GM12864 (cell line): ENCODE measurements around the gene BUD31.
A peak's percentile ranks its signal among the peaks of the same experiment; 100 is the strongest.
"Not testable (repeated sequence)": the region's sequence is repeated elsewhere in the genome, so short reads cannot be mapped to it uniquely, and the experiment has no call there.

ENCODE experiments used
- DNase-seq: peaks from one replicate; pipeline ENCODE4 v3.0.0-alpha.2; 2011; ENCODE audit warnings: low read depth
- H3K4me3 ChIP-seq: 2 replicates; pipeline ENCODE4 v1.5.1; 2011; ENCODE audit warnings: mild to moderate bottlenecking, low read depth, low read length, control low read depth
- TF ChIP-seq, protein P1 (sequence below): IDR thresholded peaks from 2 replicates; pipeline ENCODE4 v1.5.1; 2011; ENCODE audit warnings: low read depth, mild to moderate bottlenecking, moderate library complexity, low read length, control low read depth, inconsistent platforms; ENCODE audit errors: missing control alignments

The BUD31 gene

GRCh38 chr7:99422625-99423024 lies 13.9 kb downstream of the BUD31 start:
- no peak overlapping the region for H3K4me3 ChIP-seq
- TF ChIP-seq, protein P1, sequence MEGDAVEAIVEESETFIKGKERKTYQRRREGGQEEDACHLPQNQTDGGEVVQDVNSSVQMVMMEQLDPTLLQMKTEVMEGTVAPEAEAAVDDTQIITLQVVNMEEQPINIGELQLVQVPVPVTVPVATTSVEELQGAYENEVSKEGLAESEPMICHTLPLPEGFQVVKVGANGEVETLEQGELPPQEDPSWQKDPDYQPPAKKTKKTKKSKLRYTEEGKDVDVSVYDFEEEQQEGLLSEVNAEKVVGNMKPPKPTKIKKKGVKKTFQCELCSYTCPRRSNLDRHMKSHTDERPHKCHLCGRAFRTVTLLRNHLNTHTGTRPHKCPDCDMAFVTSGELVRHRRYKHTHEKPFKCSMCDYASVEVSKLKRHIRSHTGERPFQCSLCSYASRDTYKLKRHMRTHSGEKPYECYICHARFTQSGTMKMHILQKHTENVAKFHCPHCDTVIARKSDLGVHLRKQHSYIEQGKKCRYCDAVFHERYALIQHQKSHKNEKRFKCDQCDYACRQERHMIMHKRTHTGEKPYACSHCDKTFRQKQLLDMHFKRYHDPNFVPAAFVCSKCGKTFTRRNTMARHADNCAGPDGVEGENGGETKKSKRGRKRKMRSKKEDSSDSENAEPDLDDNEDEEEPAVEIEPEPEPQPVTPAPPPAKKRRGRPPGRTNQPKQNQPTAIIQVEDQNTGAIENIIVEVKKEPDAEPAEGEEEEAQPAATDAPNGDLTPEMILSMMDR, result no peak
- no peak for DNase-seq

GRCh38 chr7:99424932-99425730 lies 16.4 kb downstream of the BUD31 start:
- no peak overlapping the region for H3K4me3 ChIP-seq
- DNase-seq, result no peak
- TF ChIP-seq, protein P1, result no peak

DNA sequence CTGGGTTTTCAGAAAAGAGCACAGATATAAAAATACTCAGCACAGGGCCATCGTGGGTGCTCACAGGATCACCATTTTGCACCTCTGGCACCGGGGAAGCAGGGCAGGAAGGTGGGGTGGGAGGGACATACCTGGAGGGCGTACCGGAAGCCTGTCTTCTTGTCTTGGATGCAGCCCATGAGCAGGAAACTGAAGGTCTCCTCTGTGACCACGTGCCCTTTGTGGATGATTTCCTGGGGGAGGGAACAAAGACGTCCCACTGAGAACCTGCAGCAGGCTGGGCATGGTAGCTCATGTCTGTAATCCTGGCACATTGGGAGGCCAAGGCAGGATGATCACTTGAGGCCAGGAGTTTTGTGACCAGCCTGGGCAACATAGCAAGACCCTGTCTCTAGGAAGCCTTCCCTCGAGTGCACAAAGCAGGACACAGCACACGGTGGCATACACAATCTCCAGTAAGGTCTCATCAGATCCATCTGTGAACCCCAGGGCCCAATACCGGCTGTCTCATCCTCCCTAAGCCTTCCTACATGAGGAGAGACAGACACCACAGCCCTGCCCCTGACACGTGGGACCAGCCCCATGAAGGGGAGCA lies 20.3 kb downstream of the BUD31 start:
- DNase-seq, result no peak
- H3K4me3 ChIP-seq, result no peak overlapping the region
- TF ChIP-seq, protein P1, result no peak

GRCh38 chr7:99429756-99430155 lies 21.0 kb downstream of the BUD31 start:
- TF ChIP-seq, protein P1, result no peak
- no peak overlapping the region for H3K4me3 ChIP-seq
- DNase-seq, result no peak

DNA sequence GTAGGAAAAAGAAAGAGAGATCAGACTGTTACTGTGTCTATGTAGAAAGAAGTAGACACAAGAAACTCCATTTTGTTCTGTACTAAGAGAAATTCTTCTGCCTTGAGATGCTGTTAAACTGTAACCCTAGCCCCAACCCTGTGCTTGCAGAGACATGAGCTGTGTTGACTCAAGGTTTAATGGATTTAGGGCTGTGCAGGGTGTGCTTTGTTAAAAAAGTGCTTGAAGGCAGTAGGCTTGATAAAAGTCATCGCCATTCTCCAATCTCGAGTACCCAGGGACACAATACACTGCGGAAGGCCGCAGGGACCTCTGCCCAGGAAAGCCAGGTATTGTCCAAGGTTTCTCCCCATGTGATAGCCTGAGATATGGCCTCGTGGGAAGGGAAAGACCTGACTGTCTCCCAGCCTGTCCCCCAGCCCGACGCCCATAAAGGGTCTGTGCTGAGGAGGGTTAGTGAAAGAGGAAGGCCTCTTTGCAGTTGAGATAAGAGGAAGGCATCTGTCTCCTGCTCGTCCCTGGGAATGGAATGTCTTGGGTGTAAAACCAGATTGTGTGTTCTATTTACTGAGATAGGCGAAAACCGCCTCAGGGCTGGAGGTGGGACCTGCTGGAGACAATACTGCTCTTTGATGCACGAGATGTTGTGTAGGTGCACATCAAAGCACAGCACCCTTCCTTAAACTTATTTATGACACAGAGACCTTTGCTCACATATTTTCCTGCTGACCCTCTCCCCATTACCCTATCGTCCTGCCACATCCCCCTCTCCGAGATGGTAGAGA lies 23.2 kb downstream of the BUD31 start:
- H3K4me3 ChIP-seq, DNase-seq: not testable (repeated sequence)

DNA sequence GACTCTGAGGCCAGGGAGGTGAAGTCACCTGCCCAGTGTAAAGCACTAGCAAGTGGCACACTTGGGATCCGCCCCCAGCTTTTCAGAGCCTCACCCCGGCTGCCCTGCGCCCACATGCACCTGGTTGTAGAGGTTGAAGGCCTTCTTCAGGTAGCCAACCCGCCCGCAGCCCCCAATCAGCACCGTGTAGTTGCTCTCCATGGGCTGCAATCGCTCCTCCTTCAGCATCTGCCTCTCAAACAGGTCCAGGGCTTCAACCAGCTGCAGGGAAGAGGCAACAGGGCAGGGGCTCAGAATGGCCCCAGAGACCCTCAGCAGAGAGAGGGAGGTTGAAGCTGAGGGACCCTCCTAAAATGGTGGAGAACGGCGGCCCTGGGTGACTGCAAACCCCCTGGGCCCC lies 24.4 kb downstream of the BUD31 start:
- no peak overlapping the region for H3K4me3 ChIP-seq
- no peak for DNase-seq
- TF ChIP-seq, protein P1, result no peak

DNA sequence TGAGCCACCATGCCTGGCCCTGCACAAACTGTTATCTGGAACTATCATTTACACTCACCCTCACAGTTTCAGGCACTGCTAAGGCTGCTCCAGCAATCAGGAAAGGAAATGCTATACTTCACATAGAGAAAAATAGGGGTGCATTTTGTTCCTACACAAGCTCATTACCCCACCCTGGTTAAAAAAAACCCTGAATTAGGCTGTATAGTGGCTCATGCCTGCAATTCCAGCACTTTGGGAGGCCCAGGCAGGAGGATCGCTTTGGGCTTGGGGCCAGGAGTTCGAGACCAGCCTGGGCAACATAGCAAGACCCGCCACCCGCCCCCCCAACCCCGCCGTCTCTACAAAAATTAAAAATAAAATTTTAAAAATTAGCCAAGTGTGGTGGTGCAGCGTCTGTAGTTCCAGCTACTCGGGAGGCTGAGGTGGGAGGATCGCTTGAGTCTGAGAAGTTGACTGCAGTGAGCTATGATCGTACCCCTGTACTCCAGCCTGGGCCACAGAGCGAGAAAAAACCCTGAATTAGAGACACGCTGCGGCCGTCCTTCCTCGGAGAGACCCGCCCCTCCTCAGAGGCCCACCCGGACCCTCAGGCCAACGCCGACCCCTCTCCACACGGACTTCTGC lies 29.3 kb downstream of the BUD31 start:
- DNase-seq, result no peak
- peak overlapping the region; percentile 99 for H3K4me3 ChIP-seq
- TF ChIP-seq, protein P1, result no peak
